GM18870 (cell line): ENCODE data around the gene SYAP1.
"Not testable (repeated sequence)": the region's sequence is repeated elsewhere in the genome, so short reads cannot be mapped to it uniquely, and the experiment has no call there.

ENCODE experiments used
- ATAC-seq: cut with Tn5 transposase; IDR thresholded peaks from one replicate; pipeline ENCODE4 v1.9.1; 2021; ENCODE audit warnings: moderate library complexity; ENCODE audit not compliant: unreplicated experiment

SYAP1 gene

GRCh38 chrX:16722481-16722880 lies 3.1 kb downstream of the SYAP1 start:
- no peak for ATAC-seq

- ATAC-seq, result no peak
Measured at GRCh38 chrX:16725072-16725471, 5.7 kb downstream of the SYAP1 start.

GRCh38 chrX:16726347-16726988 lies 7.1 kb downstream of the SYAP1 start:
- ATAC-seq, result peak; percentile 64

- ATAC-seq, result no peak
Measured at GRCh38 chrX:16727637-16728036, 8.2 kb downstream of the SYAP1 start.

- ATAC-seq, result no peak
Measured at GRCh38 chrX:16730450-16730849, 11.0 kb downstream of the SYAP1 start.

GRCh38 chrX:16733013-16733412 lies 13.6 kb downstream of the SYAP1 start:
- no peak for ATAC-seq

GRCh38 chrX:16737024-16737423 lies 17.6 kb downstream of the SYAP1 start:
- no peak for ATAC-seq

GRCh38 chrX:16739574-16739973 lies 20.2 kb downstream of the SYAP1 start:
- no peak for ATAC-seq

- no peak for ATAC-seq
Measured at GRCh38 chrX:16743604-16744325, 24.4 kb downstream of the SYAP1 start.

GRCh38 chrX:16745102-16745501 lies 25.7 kb downstream of the SYAP1 start:
- no peak for ATAC-seq

- ATAC-seq, result no peak
Measured at GRCh38 chrX:16745659-16746058, 26.2 kb downstream of the SYAP1 start.

GRCh38 chrX:16748425-16748824 lies 29.0 kb downstream of the SYAP1 start:
- no peak for ATAC-seq

- no peak for ATAC-seq
Measured at GRCh38 chrX:16750136-16750535, 30.7 kb downstream of the SYAP1 start.

- no peak for ATAC-seq
Measured at GRCh38 chrX:16754019-16754418, 34.6 kb downstream of the SYAP1 start.

GRCh38 chrX:16756724-16757123 lies 37.3 kb downstream of the SYAP1 start:
- no peak for ATAC-seq

- not testable (repeated sequence) for ATAC-seq
Measured at GRCh38 chrX:16761500-16761899, 42.1 kb downstream of the SYAP1 start.

GRCh38 chrX:16762579-16762978 lies 43.2 kb downstream of the SYAP1 start:
- no peak for ATAC-seq

GRCh38 chrX:16765594-16765993 lies 46.2 kb downstream of the SYAP1 start:
- ATAC-seq, result no peak

GRCh38 chrX:16770970-16771482 lies 51.6 kb downstream of the SYAP1 start:
- ATAC-seq, result no peak

GRCh38 chrX:16771483-16772398 lies 52.3 kb downstream of the SYAP1 start:
- ATAC-seq, result no peak

GRCh38 chrX:16772460-16772859 lies 53.0 kb downstream of the SYAP1 start:
- ATAC-seq, result no peak
